Dermis microvascular lymphatic vessel endothelial cell (primary cell): ENCODE measurements around the gene PRKRIP1. TPM values are rescaled to one million over a fixed set of nuclear protein-coding genes. Genes with fewer than 3 reads are reported as not detected.
"Not testable (repeated sequence)": the region's sequence is repeated elsewhere in the genome, so short reads cannot be mapped to it uniquely, and the experiment has no call there.

Source experiments
- DNase-seq, 2 donors: peaks; one replicate each; pipeline versions ENCODE4 v3.0.0 to v3.0.0-alpha.2; 2010; ENCODE audit warnings: low read depth in 2 of 2
- total RNA-seq: library from RNA; depleted of rRNA; stranded (reverse); fragments of >200 nt; gene quantifications from 2 replicates; pipeline ENCODE4 v1.2.1, GENCODE V29; 2014

Gene PRKRIP1
- total RNA-seq: 8.0 and 10.6 TPM in 2 replicates

- DNase-seq: peak; percentile 85 to 91
Measured at GRCh38 chr7:102395873-102396709, at the start of gene PRKRIP1. Gene PRKRIP1 (plus strand): TSS chr7:102396363. CDS start chr7:102396412, 49 bp downstream.

GRCh38 chr7:102346983-102347382, 49.2 kb upstream of the PRKRIP1 start:
- not testable (repeated sequence) for DNase-seq

GRCh38 chr7:102356344-102356743, 39.8 kb upstream of the PRKRIP1 start, which contains the start of gene SPDYE6:
Gene SPDYE6 (minus strand): TSS chr7:102356444. CDS start chr7:102356023, 421 bp downstream.
- DNase-seq: not testable (repeated sequence)

GRCh38 chr7:102363549-102364393, 32.4 kb upstream of the PRKRIP1 start:
- peak; percentile 96 to 97 for DNase-seq

GRCh38 chr7:102364394-102364886, 31.7 kb upstream of the PRKRIP1 start:
- DNase-seq: not testable (repeated sequence)

GRCh38 chr7:102365390-102365789, 30.8 kb upstream of the PRKRIP1 start:
- DNase-seq: not testable (repeated sequence)

- not testable (repeated sequence) for DNase-seq
Measured at GRCh38 chr7:102370038-102370437, 26.1 kb upstream of the PRKRIP1 start.

GRCh38 chr7:102372796-102373195, 23.4 kb upstream of the PRKRIP1 start:
- not testable (repeated sequence) for DNase-seq

GRCh38 chr7:102376964-102377466, 19.1 kb upstream of the PRKRIP1 start:
- no peak for DNase-seq

- DNase-seq: not testable (repeated sequence)
Measured at GRCh38 chr7:102380837-102381236, 15.3 kb upstream of the PRKRIP1 start.

- not testable (repeated sequence) for DNase-seq
Measured at GRCh38 chr7:102381696-102382425, 14.3 kb upstream of the PRKRIP1 start.

- DNase-seq: no peak
Measured at GRCh38 chr7:102387064-102387463, 9.1 kb upstream of the PRKRIP1 start.

GRCh38 chr7:102389810-102390209, 6.4 kb upstream of the PRKRIP1 start:
- DNase-seq: no peak

GRCh38 chr7:102390697-102391484, 5.3 kb upstream of the PRKRIP1 start:
- peak; percentile 50 to 76 for DNase-seq

GRCh38 chr7:102392330-102392729, 3.8 kb upstream of the PRKRIP1 start:
- DNase-seq: no peak

- DNase-seq: peak in 1 of 2 donors; percentile 22
Measured at GRCh38 chr7:102393467-102393866, 2.7 kb upstream of the PRKRIP1 start.

- no peak for DNase-seq
Measured at GRCh38 chr7:102395592-102395872, 631 bp upstream of the PRKRIP1 start.

- no peak for DNase-seq
Measured at GRCh38 chr7:102396710-102397019, 502 bp downstream of the PRKRIP1 start.

- DNase-seq: no peak
Measured at GRCh38 chr7:102398543-102398942, 2.4 kb downstream of the PRKRIP1 start.

GRCh38 chr7:102400360-102400759, 4.2 kb downstream of the PRKRIP1 start:
- DNase-seq: no peak

- no peak for DNase-seq
Measured at GRCh38 chr7:102403563-102403962, 7.4 kb downstream of the PRKRIP1 start.
